Measurements from ENCODE around the gene ENTR1.

Gene ENTR1

DNA sequence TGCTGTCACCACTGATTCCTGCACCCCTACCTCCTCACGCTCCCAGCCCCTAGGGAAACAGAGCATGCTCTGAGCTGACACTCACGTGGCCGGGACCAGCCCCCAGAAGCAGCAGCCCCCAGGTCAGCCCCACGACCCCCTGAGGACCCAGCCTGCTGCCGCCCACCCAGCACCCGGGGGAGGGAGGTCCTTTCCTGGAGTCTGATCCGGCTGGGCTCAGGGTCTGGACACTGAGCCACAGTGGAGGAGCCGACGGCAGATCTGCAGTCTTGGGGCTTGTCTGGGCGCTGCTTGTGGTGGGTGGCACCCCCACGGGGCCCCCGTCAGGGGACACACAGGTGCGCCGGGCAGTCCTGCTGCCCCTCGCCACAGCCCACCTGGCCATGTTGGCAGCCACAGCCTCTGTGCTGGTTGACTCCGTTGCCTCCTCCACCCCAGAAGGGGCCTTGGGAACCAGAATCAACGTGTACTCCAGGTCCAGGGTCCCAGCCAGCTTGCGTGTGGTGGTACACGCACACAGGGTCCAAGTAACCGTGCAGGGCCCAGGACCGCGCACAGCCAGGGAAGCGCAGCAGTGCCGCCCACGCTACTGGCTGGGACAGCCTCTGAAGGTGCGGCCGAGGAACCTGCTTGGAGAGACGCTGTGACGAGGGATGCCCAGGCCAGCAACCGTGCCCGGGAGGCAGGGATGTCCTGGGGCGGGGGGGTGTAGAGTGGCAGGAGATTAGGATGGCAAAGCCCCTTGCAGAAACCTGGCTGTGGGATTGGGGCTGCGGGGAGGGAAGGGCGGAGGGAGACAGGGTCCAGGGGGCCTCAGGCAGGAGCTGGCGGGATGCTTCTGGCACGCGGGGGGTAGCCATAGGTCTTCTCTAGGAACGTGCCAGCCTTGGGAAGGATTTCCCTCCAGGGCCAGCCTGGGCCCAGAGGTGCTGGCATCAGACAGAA lies 50.4 kb downstream of the ENTR1 start:
- no peak for DNase-seq

DNA sequence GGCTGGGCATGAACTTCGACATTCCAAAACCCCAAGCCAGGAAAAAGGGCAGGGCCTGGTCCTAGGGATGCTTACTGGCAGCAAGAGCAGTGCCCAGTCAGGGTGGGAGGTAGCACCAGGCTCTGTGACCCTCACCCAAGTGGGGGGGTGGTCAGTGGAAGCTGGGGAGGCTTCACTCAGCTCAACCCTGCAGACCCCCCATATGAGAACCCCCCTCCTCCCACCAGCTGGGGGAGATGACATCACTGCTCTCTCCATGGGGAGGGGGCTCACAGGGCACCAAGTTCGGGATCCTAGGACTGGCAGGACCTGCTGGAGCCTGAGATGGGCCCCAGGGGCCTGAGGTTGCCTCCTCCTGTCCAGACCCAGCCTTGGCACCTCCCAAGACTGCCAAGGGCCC lies 51.5 kb downstream of the ENTR1 start:
- no peak for DNase-seq

DNA sequence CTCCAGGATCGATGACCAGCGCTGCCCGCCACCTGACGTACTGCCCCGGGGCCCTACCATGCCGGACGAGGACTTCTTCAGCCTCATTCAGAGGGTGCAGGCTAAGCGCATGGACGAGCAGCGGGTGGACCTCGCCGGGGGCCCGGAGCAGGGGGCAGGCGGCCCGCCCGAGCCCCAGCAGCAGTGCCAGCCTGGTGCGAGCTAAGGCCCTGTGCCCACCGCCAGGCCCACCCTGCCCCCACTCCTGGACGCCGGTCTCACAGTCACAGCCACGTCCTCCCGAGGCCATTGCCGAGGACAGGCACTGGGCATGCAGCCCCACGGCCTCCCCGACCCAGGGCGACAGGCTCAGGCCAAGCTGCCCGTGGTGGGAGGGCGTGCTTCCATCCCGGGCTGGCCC lies 52.4 kb downstream of the ENTR1 start:
- DNase-seq, result no peak

DNA sequence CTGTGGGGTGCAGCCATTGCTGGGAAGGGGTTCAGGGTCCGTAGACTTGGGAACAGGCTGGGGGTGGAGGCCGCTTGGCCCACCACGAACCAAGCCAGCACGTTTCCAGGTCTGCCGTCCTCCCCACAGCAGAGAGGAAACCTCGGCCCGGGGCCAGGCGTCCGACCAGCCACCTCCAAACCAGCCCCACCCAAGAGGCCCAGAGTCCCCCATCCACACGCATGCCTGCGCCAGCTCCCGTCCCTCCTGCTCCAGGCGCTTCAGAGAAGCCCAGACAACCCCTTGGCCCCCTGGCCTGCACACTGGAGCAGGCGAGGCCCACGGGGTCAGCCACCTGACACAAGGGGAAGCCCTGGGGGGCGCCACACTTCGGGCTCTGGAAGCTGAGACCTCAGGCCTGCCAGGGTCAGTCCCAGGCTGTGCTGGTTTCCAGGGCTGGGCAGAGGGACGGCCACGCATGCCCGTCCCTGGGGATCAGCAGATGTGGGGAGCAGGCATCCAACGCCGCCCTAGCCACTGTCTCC lies 53.1 kb downstream of the ENTR1 start:
- DNase-seq, result no peak

DNA sequence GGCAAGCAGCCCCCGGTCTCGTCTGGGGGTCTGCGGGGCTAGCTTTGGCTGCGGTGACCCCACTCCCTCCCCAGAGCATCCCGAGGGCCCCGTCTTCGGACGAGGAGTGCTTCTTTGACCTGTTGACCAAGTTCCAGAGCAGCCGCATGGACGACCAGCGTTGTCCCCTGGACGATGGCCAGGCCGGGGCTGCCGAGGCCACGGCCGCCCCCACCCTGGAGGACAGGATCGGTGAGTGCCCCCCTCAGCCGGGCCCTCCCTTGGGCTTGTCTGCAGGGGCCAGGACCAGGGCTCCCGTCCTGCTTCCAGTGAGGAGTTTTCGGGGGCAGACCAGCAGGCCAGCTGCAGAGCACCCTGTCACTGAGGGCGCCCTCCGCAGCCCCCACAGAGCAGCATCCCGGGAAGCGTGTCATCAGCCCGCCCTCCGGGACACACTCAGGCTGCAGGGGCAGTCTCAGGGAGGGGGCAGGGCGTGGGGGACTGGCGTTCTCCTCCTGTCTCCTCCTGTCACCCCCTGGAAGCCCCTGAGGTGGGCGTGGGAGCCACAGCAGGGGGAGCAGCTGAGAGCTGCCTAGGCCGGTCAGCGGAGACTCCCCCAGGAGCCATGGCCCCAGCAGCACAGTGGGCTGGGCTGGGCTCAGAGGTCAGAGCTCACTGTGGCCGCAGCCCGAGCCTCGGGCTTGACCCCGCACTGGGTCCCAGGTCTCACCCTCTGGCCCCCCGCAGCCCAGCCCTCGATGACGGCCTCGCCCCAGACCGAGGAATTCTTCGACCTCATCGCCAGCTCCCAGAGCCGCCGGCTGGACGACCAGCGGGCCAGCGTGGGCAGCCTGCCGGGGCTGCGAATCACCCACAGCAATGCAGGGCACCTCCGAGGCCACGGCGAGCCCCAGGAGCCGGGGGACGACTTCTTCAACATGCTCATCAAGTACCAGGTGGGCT lies 54.5 kb downstream of the ENTR1 start:
- DNase-seq, result no peak

DNA sequence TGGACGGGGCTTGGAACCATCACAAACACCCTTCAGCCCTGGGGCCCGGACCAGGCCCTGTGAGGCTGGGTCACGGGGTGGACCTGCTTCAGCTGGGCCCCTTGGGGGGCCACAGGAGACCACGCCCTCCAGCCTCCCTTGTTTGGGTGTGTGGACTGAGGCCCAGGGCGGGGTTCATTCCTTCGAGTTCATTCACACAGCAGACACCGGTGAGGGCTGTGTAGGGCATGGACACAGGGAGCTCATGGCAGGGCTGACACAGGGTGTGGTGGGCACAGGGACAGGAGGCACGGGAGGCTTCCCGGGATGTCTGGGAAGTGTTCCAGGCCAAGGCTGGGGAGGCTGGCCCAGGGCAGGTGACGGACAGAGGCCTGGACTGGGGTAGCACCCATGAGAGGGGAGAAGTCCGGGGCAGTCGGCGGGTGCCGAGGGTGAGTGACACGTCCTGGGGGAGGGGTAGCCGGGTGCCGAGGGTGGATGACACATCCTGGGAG lies 55.8 kb downstream of the ENTR1 start:
- DNase-seq, result no peak

DNA sequence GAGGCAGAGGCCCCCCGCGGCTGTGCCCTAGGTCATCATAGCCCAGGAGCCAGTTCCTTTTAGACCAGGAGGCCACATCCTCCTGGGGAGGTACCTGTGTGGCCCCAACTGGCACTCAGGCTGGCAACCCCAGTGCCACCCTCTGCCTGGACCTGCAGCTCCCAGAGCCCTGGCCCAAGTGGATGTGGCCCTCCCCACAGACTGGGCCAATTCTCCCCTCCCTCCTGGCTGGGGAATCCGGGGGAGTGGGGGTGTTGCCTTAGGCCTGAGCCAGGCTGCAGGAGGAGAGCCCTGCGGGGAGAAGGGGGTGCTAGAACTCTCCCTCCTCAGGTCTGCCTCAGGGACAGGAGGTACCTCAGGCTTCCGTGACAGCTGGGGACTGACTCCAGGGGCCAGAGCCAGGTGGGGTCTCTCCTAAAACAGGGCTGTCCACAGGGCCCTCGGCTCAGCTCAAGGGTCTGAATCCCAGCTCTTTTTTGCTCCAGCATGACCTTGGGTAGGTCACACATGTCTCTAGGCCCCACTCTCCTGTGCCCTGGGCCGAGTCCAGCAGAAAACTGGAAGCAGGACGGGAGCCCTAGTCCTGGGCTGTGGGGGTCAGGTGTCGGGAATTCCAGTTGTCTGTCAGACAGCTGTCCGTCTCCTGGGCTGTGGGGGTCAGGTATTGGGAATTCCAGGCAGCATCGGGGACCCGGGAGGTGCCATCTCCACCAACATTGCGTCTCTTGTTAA lies 56.5 kb downstream of the ENTR1 start:
- DNase-seq, result no peak

DNA sequence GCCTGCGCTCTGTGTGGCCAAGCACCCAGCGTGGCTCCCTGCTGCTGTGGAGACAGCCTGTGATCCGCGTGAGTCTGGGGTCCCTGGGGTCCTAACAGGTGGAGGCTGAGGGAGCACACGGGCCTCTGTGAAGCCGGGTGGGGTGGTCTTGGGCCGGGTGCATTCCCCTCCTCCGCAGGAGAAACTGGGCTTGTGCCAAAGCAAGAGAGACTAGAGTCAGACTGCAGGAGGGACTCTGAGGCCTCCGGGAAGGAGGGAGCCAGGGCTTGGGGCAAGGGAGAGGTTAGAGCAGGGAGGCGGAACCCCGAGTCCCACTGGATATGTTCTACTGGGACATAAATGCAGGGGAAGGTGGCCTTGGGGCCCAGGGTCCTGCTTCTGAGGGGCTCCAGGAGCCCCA lies 57.3 kb downstream of the ENTR1 start:
- DNase-seq, result no peak

DNA sequence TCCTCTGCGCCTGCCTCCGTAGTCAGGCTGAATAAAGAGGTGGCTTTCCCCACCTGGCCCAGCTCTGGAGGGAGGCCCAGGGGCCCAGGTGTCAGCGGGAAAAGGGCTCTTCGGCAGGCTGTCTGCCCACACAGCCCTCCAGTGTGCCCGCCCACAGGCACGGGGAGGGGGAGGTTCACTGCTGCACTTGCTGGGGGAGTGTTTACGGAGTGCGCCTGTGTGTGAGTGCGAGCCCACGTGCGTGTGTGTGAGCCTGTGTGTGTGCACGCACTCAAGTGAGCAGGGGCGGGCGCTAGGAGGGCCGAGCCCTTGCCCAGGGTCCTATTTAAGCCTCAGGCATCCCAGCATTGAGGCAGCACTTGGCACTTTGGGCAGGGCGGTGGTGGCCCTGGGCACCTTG lies 57.7 kb downstream of the ENTR1 start:
- DNase-seq, result no peak
